Fibroblast of lung (primary cell): ENCODE results near the gene HID1.
"Not testable (repeated sequence)": the region's sequence is repeated elsewhere in the genome, so short reads cannot be mapped to it uniquely, and the experiment has no call there.

ENCODE experiments used
- EZH2 ChIP-seq: IDR thresholded peaks from 2 replicates; pipeline ENCODE4 v1.5.1; 2012; ENCODE audit warnings: low read length, control low read depth, mild to moderate bottlenecking; ENCODE audit errors: missing control alignments
- TF ChIP-seq, protein P1 (sequence below), 2 donors: IDR thresholded peaks in 1 of 2; conservative IDR thresholded peaks in 1 of 2; 1 replicate in 1 of 2; 2 replicates in 1 of 2; pipeline ENCODE4 v1.5.1; 2011 to 2012; ENCODE audit warnings: low read length in 2 of 2, control low read depth in 1 of 2, inconsistent platforms in 1 of 2, low read depth in 1 of 2, mild to moderate bottlenecking in 1 of 2

DNA sequence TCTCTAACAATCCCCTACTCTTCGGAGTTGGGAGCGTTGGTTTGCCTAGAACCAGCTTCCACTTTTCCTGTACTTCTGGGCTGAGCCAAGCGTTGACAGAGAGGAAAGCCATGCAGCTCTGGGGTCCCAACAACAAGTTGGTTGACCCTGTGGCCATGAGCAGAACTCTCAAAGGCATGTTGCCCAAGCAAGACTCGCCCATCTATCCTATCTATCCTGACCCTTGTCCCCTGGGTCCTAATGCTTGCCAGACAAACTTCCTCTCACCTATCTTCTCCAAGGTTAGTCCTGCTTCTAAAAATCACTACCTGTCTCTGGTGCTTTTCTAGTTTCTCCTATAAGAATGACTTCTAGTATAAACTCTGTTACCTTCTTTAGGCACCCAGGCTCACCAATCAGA lies 63.5 kb downstream of the HID1 start:
- TF ChIP-seq, protein P1, sequence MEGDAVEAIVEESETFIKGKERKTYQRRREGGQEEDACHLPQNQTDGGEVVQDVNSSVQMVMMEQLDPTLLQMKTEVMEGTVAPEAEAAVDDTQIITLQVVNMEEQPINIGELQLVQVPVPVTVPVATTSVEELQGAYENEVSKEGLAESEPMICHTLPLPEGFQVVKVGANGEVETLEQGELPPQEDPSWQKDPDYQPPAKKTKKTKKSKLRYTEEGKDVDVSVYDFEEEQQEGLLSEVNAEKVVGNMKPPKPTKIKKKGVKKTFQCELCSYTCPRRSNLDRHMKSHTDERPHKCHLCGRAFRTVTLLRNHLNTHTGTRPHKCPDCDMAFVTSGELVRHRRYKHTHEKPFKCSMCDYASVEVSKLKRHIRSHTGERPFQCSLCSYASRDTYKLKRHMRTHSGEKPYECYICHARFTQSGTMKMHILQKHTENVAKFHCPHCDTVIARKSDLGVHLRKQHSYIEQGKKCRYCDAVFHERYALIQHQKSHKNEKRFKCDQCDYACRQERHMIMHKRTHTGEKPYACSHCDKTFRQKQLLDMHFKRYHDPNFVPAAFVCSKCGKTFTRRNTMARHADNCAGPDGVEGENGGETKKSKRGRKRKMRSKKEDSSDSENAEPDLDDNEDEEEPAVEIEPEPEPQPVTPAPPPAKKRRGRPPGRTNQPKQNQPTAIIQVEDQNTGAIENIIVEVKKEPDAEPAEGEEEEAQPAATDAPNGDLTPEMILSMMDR (conservative IDR thresholded peaks at IDR 0.05 in 1 of 2, IDR thresholded peaks at IDR 0.05 in 1 of 2; ENCODE audit: low read depth in 1 of 2, low read length in 2 of 2): not testable (repeated sequence)
- not testable (repeated sequence) for TF ChIP-seq EZH2
